Measurements from ENCODE around the gene CCDC197. TPM values are rescaled to one million over a fixed set of nuclear protein-coding genes. Genes with fewer than 3 reads are reported as not detected.

Gene CCDC197
- total RNA-seq, 1 donor from 2014 or later = not detected

DNA sequence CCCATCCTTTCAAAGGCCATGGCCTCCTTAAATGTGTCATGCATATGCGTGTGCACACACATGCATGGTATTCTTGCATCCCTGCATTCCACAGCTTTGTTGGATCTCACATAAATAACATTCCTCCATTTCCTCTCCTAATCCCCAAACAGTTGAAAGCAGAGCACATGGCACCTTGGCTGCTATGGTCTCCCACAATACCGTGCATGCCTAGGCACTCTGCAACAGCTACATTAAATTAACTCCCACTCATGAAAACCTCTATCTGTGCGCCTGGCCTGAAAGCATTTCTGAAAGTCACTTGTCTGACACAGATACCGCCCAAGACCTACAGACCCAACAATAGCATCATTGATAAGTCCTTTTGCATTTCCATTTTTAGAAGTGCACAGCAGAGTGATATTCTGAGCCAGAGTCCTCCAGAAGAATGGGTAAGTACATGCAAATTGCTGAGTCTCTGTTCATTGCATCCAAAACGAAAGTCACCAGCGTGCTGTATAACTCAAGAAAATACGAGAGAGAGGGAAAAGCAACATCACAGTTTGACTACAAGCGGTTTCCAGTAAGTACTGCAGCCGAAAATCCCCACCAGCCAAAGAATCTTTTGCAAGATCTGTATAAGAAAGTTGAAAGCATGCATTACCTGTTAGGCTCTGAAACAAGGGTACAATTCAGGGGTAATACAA lies 21.2 kb upstream of the CCDC197 start:
- H3K27me3 Mint-ChIP-seq = peaks cover 31% of the 10 kb centered on the region
- TF ChIP-seq, protein P1, sequence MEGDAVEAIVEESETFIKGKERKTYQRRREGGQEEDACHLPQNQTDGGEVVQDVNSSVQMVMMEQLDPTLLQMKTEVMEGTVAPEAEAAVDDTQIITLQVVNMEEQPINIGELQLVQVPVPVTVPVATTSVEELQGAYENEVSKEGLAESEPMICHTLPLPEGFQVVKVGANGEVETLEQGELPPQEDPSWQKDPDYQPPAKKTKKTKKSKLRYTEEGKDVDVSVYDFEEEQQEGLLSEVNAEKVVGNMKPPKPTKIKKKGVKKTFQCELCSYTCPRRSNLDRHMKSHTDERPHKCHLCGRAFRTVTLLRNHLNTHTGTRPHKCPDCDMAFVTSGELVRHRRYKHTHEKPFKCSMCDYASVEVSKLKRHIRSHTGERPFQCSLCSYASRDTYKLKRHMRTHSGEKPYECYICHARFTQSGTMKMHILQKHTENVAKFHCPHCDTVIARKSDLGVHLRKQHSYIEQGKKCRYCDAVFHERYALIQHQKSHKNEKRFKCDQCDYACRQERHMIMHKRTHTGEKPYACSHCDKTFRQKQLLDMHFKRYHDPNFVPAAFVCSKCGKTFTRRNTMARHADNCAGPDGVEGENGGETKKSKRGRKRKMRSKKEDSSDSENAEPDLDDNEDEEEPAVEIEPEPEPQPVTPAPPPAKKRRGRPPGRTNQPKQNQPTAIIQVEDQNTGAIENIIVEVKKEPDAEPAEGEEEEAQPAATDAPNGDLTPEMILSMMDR (IDR thresholded peaks at IDR 0.05; ENCODE audit: unreplicated experiment) = no peak

DNA sequence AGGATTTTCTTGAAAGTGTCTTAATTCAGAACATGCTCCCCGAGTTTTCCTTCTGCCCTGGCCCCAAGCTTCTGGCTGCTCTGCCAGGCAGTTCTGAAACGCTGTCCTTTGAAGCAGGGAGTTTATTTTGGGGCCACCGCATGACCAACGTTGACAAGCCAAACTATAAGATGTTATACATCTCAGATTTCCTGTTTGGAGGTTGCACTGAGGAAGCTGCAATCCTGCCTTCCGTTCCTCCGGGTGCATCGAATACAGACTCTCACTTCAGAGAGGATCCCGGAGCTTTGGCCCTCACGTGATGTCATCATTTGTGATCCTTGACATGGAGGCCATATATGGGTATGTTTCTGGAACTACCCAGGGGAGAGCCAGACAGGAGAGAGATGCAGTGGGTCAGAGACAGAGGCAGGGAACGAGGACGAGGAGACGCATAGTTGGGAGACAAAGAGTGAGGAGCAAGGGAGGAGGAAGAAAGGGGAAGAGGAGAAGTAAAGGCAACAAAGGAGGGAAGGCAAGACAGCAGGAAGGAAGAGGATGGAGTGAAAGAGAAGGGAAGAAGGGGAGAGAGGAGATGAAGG lies 20.5 kb upstream of the CCDC197 start, which contains the start of gene ASB2:
TSS of gene ASB2 (minus strand) at position 94 of the 581 bp plus-strand sequence. CDS start 12,031 bp downstream, outside the sequence.
- Mint-ChIP-seq H3K36me3 (ENCODE audit: insufficient read depth) (no peaks in the 10 kb centered on the region), H3K27ac (no peak within 1 kb of the TSS), H3K27me3 (peaks cover 27% of the 10 kb centered on the region), H3K4me1 (ENCODE audit: low read depth) (no peaks in the 10 kb centered on the region), H3K4me3 (ENCODE audit: low read depth) (no peak within 1 kb of the TSS), H3K9me3 (ENCODE audit: low read depth) (no peaks in the 10 kb centered on the region)
- no peak for DNase-seq (ENCODE audit: low spot score, unreplicated experiment)
- TF ChIP-seq, protein P1 (IDR thresholded peaks at IDR 0.05; ENCODE audit: unreplicated experiment) = no peak

More for the DNA sequence above, 21.2 kb upstream of the CCDC197 start:
- Mint-ChIP-seq H3K4me1 (ENCODE audit: low read depth) (no peaks in the 10 kb centered on the region), H3K36me3 (ENCODE audit: insufficient read depth) (no peaks in the 10 kb centered on the region), H3K9me3 (ENCODE audit: low read depth) (no peaks in the 10 kb centered on the region), H3K27ac (no peak overlapping the region), H3K4me3 (ENCODE audit: low read depth) (no peak overlapping the region)
- no peak for DNase-seq (ENCODE audit: low spot score, unreplicated experiment)

DNA sequence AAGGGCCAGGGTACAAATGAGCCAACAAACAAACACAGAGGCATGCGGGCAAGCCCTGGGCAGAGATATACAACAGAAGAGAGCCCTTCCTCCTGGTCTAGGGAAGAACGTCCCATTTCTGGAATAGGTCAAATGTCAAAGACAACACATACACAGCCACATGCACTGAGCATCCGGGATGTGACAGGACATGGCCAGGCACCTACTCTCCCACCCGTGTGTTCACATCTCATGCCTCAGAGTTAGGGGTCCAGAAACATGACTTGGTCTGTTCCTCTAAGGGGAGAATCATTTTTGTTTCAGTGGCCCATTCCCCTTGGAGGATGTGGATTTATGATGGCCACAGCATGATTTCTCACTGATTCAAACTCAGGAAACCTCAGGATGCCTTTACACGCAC lies 19.9 kb upstream of the CCDC197 start:
- TF ChIP-seq, protein P1 (IDR thresholded peaks at IDR 0.05; ENCODE audit: unreplicated experiment) = no peak
- Mint-ChIP-seq H3K9me3 (ENCODE audit: low read depth) (no peaks in the 10 kb centered on the region), H3K27ac (no peak overlapping the region), H3K36me3 (ENCODE audit: insufficient read depth) (no peaks in the 10 kb centered on the region), H3K27me3 (peaks cover 24% of the 10 kb centered on the region), H3K4me3 (ENCODE audit: low read depth) (no peak overlapping the region), H3K4me1 (ENCODE audit: low read depth) (no peaks in the 10 kb centered on the region)
- no peak for DNase-seq (ENCODE audit: low spot score, unreplicated experiment)

DNA sequence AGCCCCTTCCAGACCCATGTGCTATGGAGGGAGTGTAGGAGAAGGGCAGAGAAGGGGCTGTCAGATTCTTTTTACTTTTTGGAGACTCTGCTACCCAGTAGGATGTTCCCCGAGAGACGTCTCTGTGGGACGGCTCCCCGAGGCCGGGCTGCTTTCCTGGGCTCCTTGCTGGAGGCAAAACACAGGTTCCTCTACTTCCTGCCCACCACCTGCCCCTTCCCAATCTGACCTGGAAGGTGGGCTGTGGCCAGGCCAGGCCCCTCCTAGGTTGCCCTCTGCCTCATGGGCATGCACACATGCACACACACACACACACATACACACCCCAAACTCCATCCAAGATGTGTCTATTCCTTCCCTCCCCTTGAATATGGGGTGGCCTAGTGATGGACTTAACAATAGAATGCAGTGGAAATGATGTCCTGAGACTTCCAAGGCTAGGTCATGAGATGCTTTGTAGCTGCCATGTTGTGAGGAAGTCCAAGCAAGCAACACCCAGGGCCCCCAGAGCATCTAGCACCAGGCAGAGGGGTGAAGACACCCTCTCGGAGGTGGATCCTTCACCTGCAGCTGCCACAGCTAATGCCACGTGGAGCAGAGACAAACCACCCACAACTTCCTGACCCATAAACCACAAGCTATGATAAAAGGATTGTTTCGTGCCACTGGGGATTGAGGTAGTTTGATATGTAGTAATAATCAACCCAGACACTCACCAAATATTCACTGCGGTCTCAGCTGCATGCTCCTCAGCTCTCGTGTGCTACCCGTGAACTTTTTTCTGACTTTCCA lies 19.1 kb upstream of the CCDC197 start:
- Mint-ChIP-seq H3K36me3 (ENCODE audit: insufficient read depth) (no peaks in the 10 kb centered on the region), H3K27me3 (peaks cover 23% of the 10 kb centered on the region), H3K4me1 (ENCODE audit: low read depth) (no peaks in the 10 kb centered on the region), H3K9me3 (ENCODE audit: low read depth) (no peaks in the 10 kb centered on the region), H3K27ac (no peak overlapping the region), H3K4me3 (ENCODE audit: low read depth) (no peak overlapping the region)
- DNase-seq (ENCODE audit: low spot score, unreplicated experiment) = no peak
- TF ChIP-seq, protein P1 (IDR thresholded peaks at IDR 0.05; ENCODE audit: unreplicated experiment) = no peak

DNA sequence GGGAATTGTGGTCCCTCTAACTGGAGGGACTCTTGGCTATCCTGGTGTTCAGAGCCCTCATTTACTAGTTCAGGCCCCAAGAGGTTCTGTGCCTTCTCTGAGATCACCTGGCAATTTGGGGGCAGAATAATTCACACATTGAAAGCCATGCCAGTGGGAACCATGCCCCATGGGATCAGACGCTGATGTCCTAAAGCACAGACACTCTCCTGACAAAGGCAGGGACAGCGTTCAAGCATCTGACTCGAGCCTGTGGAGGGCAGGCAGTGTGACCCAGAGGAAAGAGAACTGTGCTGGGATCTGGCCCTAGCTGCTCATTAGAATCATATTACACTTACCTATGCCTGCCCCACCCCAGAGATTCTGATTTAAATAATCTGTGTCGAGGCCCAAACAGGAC lies 18.4 kb upstream of the CCDC197 start:
- TF ChIP-seq, protein P1 (IDR thresholded peaks at IDR 0.05; ENCODE audit: unreplicated experiment) = no peak
- Mint-ChIP-seq H3K9me3 (ENCODE audit: low read depth) (no peaks in the 10 kb centered on the region), H3K4me3 (ENCODE audit: low read depth) (no peak overlapping the region), H3K27ac (peak overlapping the region; percentile 15), H3K4me1 (ENCODE audit: low read depth) (no peaks in the 10 kb centered on the region), H3K36me3 (ENCODE audit: insufficient read depth) (no peaks in the 10 kb centered on the region), H3K27me3 (peaks cover 19% of the 10 kb centered on the region)
- DNase-seq (ENCODE audit: low spot score, unreplicated experiment) = no peak

Measured in progenitor cell of endocrine pancreas (in vitro differentiated cells).